RCC 7860 (cell line): ENCODE data around the gene PTPRS.

Source experiments
- DNase-seq: peaks from one replicate; pipeline ENCODE4 v3.0.0-alpha.2; 2015; ENCODE audit warnings: low spot score
- FAIRE-seq: peaks from 2 replicates; lab custom pipeline; 2012; peaks lifted over from hg19 to GRCh38; lab: Jason Lieb, UNC

The PTPRS gene

DNA sequence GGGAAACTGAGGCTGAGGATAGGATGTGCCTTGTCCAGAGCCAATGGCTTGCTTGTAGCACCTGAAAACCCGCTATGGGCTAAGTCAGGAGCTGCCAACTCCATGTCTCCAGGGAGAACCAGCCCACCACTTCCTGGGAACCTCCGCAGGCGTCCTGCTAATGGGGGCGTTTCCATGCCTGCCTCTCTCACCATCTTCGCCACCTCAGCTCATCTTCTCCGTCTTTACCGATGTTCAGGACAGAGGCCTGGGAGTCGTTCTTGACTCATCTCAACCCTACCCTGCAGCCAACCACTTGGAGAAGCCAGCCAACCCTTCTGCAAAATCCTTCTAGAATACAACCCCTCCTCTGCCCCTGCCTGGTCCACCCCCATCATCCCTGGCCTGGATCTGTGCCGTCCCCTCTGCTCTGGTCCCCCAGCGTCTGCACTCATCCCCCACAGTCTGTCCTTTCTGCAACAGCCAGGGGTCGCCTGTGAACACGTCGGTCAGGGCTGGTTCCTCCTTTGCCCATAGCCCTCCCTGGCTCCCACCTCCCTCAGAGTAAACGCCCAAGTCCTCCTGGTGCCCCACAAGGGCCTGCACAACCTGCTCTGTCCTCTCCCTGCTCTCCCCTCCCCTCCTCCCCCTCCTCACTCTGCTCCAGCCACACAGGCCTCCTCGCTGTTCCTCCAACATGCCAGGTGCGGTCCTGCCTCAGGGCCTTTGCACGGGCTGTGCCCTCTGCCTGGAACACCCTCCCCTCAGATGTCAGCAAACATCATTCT, 31.0 kb downstream of the PTPRS start:
- FAIRE-seq: no peak
- no peak for DNase-seq

DNA sequence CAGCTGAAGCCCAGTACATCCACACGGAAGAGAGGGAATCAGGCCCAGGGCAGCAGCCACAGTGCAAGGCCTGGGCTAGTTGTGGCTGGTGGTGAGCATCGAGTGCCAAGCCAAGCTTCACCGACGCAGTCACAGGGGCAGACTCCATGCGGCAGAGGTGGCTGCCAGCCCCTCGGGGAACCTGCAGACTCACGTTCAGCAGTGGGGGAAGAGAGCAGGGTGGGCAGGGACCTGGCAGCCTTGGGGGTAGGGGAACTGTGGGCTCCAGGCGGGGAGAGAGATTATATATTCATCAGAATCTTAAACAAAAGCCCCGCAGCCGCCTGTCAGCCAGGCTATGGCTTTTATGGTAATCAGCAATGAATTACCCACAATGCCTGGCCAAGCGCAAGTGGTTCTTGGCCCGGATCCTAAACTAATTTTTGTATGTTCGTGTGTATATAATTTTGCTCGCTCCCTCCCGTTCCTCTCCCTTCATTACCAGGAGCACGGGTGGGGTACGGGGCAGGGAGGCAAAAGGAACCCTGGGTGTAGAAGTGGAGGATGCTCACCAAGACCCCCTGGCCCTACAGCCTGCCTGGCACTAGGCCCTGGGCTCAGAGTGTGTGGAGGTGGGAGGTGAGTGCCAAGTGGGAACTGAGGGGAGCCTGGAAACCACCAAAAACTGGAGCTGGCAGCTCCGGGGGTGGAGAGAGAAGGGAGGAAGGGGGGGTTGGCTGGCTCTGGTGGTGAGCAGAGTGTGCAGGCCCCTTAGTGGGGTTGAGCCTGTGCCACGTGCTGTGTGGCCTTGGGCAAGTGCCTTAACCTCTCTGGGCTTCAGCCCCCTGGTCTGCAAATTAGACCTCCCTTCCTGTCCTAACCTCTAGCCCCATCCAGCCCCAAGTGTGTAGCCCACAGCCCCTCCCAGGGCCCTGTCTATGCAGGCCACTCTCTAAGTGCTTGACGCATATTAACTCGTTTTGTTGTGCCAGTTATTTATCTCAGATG, 31.9 kb downstream of the PTPRS start:
- FAIRE-seq: no peak
- peak; percentile 32 for DNase-seq

DNA sequence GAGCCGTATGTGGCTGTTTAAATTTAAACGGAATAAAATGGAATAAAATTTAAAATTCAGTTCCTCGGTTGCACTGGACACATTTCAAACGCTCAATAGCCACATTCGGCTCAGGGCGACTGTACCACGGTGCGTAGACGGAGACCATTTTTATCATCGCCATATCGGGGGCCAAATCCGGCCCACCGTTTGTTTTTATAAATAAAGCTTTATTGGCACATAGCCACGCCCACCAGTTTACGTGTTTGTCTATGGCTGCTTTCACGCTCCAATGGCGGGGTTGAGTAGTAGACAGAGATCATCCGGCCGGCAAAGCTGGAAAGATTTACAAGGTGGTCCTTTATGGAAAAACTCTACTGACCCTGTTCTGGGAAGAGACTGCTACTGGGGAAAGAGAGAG, 33.0 kb downstream of the PTPRS start:
- DNase-seq (no peak), FAIRE-seq (no peak)

DNA sequence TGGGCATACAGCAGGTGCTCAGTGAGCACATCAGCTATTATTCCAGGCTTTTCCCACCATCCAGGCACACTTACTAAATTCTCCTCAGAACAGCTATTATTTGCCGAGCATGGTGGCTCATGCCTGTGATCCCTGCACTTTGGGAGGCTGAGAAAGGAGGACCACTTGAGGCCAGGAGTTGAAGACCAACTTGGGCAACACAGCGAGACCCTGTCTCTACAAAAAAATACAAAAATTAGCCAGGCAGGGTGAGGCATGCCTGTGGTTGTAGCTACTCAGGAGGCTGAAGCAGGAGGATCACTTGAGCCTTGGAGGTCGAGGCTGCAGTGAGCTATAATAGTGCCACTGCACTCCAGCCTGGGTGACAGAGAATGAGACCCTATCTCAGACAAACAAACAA, 35.4 kb downstream of the PTPRS start:
- no peak for FAIRE-seq

DNA sequence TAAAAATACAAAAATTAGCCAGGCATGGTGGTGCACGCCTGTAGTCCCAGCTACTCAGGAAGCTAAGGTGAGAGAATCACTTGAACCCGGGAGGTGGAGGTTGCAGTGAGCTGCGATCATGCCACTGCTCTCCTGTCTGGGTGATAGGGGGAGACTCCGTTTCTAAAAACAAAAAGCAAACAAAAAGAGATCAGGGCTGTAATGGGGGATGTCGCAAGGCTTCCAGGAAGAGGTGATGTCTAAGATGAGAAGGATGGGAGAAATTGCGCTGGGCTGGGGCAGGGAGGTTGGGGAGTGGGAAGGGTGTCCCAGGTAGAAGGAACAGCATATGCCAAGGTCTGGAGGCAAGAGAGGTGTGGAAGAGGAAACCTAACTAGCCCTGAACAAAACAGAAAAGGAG, 36.1 kb downstream of the PTPRS start:
- FAIRE-seq (no peak), DNase-seq (no peak)

More for the DNA sequence above, 35.4 kb downstream of the PTPRS start:
- DNase-seq: no peak

DNA sequence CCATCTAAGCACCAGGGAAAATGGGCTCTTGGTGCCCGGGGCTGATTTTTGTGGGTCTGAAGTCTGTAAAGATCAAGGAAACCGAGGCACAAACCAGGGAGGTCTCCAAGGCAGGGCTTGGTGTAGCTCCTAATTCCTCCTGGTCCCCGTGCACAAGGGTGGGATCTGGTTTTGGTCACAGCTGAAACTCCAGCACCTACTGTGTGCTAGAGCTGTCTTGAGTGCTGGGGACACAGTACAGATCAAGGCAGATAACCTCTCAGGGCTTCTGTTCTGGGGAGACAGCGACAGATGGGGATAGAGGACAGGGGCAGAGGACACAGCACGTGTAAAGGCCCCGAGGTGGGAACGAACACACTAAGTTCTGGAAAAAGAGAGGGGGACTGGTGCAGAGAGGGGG, 37.4 kb downstream of the PTPRS start:
- no peak for DNase-seq
- no peak for FAIRE-seq

DNA sequence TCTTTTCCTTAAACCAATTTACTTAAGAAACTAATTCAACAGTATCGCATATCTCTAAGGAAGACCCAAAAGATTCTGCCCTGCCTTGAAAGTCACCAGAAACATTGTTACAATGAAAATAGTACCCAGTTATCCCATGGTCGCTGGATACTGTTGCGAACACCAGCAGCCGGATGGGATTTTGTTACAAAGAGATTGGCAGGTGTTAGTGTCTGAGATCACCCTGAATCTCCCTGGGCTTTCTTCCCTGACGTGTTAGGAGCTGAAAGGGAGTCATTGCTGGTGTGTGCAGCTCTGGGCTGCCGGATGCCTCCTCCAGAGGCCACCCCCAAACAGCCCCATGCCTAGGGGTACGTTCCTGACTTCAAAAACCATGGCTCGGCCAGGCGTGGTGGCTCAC, 38.2 kb downstream of the PTPRS start:
- no peak for FAIRE-seq
- DNase-seq: no peak

DNA sequence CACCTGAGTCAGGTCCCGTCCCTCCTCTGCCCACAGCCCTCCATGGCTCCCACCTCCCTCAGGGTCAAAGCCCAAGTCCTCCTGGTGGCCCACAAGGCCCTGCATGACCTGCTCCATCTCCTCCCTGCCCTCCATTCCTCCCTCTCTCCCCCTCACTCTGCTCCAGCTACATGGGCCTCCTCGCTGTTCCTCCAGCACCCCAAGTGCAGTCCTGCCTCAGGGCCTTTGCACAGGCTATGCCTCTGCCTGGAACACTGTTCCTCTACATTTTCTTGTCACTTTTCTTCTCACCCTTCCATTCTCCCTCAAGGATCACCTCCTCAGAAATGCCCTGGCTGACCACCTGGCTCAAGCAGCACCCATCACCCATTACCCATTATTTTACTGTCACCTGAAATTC, 41.5 kb downstream of the PTPRS start:
- no peak for FAIRE-seq
- no peak for DNase-seq

DNA sequence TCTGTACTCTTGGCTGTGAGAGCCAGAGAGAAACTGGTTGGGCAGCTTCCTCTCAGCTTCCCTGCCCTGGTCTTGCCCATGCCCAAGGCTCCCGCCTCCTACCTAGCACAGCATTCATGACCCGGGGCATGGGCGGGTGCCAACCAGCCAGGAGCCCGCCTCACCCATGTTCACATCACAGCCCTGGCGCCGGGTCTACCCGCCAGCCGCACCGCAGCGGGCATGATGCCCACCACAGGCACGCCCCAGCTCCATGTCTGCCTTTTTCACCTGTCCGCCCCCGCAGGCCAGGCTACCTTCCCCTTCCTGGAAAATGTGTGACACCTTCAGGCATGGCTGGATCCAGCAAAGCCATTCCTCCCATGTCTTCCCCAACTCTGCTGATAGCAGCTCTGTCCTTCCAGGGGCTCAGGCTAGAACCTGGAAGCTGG, 42.1 kb downstream of the PTPRS start:
- DNase-seq (no peak), FAIRE-seq (no peak)

DNA sequence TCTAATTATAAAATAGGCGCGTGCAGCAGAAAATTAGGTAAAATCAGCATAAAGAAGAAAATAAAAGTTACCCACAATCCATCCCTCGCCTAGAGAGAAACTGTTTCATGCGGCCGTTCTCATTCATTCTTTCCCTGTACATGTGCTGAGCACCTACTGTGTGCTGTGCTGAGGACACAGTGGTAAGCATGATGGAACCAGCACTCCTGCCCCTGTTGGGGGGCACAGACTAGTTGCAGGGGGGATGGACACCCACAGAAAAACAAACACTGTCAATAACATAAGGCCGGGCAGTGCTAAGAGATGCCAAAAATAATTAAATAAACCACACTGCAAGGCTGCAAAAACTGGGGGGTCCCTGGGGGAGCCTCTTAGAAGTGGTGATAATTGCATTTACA, 43.3 kb downstream of the PTPRS start:
- FAIRE-seq: no peak
- DNase-seq: no peak

DNA sequence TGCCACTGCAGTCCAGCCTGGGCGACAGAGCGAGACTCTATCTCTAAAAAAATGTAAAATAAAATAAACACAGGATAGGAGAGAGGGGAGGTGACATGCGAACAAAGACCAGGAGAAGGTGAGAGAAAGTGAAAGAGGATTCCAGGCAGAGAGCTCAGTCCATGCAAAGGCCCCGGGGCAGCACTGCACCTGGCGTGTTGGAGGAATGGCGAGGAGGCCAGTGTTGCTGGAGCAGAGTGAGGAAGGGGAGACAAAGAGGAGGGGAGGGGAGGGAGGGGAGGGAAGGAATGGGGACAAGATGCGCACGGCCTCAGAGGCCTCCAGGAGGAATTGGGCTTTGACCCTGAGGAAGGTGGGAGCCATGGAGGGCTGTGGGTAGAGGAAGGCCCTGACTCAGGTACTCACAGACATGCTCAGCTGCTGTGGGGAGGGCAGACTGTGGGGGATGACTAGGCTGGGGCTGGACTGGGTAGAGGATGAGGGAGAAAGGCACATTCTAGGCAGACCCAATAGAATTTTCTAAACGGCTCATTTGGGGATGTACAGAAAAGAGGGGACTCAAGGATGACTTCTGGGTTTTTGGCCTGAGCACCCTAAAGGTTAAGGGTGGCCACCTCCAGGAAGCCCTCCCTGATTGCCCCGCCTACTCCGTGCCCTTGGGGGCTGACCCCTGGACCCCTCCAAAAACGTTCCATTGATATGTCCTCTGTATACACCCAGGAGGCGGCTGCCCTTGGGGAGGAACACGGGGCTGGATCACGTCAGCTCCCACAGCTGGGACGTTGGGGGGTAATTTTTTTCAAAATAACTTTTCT, 43.9 kb downstream of the PTPRS start:
- FAIRE-seq (no peak), DNase-seq (no peak)

DNA sequence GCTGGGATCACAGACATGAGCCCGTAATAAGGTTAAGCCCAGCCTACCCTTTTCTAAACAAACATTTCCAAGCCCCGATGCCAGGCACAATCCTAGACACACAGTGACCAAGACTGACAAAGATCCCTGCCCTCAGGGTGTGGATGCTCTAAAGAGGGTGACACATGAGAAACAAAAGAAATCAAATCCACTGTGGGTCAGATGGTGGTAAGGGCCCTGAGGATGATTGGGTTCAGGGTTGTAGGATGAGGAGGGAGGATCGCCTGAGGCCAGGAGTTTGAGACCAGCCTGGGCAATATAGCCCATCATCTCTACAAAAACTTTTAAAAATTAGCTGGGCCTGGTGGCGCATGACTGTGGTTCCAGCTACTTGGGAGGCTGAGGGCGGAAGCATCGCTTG, 44.6 kb downstream of the PTPRS start:
- FAIRE-seq: no peak

DNA sequence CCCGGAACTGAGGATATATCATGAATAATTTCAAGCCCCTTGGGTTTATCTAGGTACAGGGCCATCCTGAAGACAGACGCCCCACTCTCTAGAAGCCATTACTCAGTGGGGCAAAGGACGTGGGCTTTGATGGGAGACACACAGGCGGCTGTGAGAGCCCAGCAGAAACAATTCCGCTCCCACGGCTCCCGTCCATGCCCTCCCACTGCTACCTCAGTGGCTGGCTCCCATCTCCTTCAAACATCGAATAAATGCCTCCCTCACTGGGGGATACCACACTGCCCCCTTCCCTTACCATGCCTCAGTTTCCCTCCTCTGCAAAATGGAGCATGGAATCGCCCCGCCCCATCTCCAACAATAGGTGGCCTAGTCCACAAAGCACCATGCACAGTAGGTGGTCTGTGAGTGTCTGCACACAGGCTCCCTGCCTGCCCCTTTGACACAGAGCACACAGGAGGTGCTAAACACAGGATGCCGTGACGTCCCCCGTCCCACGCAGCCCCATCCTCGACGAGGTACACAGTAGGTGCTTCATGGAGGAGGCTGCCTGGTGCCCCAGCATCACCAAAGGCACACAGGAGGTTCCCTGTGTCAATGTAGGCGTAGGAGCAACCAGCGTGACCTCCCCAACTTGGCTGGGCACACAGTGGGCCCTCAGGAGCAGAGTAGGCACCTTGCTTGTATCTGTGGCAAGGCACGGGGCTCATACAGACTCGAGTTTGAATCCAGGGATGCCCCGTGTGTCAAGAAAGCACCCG, 46.0 kb downstream of the PTPRS start:
- FAIRE-seq: no peak
- no peak for DNase-seq

More for the DNA sequence above, 44.6 kb downstream of the PTPRS start:
- no peak for DNase-seq

DNA sequence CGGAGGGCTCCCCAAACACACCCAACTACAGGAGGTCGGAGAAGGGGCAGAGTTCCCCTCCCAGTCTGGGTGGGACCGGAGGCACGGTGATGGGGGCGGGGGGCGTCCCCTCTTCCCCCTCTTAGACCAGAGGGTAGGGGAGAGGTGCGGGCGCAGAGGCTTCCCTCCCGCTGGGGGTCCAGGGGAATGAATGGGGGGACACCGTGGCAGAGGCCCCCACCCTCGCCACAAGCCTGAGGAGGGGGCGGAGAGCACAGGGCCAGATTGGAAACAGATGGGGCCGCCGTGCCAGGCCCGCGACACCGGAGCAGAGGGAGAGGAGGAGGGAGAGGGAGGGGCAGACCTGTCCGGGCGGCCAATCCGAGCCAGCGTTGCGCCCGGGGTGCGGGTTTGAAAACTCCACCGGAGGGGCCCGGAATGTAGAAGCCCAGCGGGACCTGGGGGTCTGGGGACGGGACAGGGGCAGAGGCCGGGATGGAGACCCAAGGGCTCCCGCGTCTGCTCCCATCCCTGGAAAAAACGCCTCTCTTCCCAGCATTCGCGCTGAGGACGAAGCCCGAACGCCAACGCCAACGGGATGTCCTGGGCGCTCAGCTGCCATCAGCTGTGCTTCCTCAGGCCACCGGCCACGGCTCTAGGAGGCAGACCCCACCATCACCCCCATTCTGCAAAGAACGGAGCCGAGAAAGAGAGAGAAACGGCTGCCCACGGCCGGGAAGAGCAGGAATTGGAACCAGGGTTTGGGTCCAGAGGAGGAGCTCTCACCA, 46.8 kb downstream of the PTPRS start:
- no peak for DNase-seq
- FAIRE-seq: no peak

DNA sequence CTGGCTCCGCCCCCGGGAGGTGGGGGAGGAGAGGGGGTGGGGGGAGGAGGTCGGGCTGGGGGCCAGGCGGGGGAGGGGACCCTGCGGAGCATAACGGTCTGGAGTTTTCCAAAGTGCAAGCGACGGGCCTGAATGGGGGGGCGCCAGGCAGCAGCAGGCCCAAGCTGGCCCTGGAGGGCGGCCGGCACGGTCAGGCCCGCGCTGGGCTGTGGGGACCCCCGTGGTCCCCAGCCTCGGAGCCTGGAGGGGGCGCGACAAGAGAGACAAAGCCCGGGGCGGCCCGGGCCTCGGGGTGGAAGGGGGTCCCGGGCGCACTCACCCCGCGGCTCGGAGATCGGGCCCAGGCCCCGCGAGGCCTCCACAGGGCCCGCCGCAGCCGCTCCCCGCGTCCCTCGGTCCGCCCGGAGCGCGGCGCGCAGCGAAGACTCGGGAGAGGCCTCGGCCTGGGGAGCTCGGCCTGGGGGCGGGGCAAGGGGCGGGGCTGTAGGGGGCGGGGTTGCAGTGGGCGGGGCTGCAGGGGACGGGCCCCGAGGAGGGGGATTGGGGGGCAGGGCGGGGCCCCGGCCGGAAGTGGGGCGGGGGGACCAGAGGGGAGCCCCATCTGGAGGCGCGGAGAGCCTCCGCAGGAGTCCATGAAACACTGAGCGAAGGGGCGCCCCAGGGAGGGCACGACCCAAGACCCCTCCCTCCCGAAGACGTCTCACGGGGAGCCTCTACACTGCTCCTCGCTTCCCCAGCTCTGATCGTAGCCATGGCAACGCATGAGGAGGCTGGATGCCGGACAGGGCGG, 47.6 kb downstream of the PTPRS start:
- no peak for FAIRE-seq

DNA sequence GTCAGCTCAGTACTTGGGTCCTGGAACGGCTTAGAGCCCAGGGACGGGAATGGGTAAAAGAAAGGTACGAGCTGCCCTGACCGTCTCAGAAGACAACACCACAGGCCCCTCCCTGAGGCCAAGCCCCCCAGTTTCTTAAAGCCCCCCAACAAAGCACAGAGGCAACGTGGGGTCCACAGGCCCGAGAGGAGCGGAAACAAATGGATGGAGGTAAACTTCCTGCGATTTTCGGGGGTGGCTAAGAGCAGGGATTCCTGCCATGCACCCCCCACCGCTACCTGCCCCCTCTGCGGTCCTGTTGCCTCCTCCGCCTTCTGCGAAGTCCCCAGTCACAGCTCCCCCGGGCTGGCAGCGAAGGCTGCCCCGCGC, 48.2 kb downstream of the PTPRS start:
- no peak for DNase-seq
- no peak for FAIRE-seq

More for the DNA sequence above, 47.6 kb downstream of the PTPRS start:
- no peak for DNase-seq

DNA sequence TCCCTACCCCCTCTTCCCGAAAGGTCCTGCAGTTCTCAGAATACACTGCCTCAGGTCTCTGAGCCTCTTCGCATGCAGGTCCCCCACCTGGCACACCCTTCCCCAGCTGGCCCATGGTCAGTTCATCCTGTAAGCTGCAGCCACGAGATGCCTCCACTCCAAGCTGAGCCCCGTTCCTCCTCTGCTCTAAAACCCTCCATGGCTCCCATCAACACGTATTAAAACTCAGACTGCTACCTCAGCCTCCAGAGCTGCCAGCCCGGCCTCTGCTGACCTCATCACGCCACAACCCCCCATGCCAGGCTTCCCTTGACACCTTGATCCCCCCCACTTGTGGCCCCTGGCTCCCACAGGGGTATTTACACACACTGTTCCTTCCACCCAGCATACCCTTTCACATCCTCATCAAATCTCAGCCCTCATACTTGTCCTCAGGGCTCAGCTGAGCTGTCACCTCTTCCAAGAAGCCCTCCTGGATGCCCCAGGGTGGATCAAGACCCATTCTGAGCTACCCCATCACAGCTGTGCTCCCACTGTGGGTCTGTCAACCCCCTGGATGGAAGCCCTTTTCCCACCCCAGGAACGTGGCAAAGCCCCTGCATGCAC, 48.9 kb downstream of the PTPRS start:
- DNase-seq (no peak), FAIRE-seq (no peak)
